Activated CD8-positive, alpha-beta memory T cell treated with anti-CD3 and anti-CD28 coated beads, Interleukin-2, amount 50 U/mL, for 48 hours (primary cell): Measurements from ENCODE around the gene ZNF473.

Experiments
- DNase-seq: peaks from one replicate; pipeline ENCODE4 v3.0.0-alpha.2; 2020

ZNF473 gene

GRCh38 chr19:50003810-50004419 lies 21.9 kb upstream of the ZNF473 start:
- DNase-seq = no peak

- DNase-seq = no peak
Observed at GRCh38 chr19:50005428-50005827, 20.4 kb upstream of the ZNF473 start.

DNA sequence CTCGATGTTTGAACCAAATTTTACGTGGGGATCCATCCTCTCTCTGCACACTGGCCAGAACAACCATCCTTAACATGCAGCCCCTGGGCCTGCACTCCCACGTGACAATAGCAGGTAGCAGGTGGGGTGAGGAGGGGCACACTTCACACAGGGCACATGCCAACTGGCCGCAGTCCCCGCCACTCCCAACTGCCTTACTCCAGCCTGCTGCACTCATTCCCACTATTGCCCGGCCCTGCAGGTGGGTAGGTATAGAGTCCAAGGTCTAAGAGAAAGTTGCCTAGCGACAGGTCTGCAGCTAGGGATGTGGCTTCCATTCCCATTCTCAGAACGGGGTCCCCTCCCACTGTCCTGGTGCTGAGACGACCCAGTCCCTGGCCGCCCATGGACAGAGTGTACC lies 18.6 kb upstream of the ZNF473 start:
- no peak for DNase-seq

DNA sequence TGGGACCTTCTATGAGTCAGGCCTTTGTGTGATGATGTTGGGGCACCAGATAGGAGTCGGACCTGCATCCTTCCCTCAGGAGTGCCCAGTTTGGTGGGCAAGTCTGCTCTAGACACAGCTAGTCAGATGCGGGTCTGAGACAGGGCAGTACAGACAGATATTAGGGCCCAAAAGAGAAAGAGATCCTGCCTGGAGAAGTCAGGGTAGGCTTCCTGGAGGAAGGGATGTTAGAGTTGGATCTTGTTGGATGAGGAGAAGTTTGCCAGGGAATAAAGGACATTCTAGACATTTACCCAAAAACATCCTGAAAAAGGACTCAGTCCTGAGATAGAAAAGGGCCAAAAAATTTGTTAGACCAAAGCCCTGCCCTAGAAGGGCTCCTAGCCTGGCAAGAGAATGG lies 17.9 kb upstream of the ZNF473 start:
- DNase-seq = no peak

- DNase-seq = no peak
Observed at GRCh38 chr19:50008532-50008931, 17.3 kb upstream of the ZNF473 start.

GRCh38 chr19:50016225-50016807 lies 9.5 kb upstream of the ZNF473 start:
- no peak for DNase-seq

DNA sequence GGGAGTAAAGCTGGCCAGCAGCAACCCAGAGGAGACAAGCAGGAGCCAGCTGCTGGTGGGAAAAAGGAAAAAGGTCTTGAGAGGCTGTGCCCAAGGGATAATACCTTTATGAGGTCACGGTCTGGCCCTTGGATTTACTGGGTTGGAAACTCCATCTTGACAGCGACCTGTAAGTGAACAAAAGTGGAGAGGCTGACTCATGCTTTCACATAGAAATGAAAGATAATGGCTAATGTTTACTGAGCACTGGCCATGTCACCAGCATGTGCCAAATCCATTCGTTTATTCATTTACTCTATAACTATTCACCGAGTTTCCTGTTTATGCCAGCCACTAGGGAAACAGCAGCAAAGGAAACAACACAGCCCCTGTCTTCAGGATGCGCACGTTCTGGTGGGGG lies 5.3 kb upstream of the ZNF473 start:
- DNase-seq = no peak

- DNase-seq = no peak
Observed at GRCh38 chr19:50022823-50023222, 3.0 kb upstream of the ZNF473 start.

- no peak for DNase-seq
Observed at GRCh38 chr19:50024719-50025021, 1.1 kb upstream of the ZNF473 start.

GRCh38 chr19:50025022-50025793 lies 597 bp upstream of the ZNF473 start, which contains the start of gene VRK3:
TSS of gene VRK3 (minus strand) at chr19:50025372. CDS start at chr19:50016162, 9,210 bp downstream.
- DNase-seq = peak; percentile 98

DNA sequence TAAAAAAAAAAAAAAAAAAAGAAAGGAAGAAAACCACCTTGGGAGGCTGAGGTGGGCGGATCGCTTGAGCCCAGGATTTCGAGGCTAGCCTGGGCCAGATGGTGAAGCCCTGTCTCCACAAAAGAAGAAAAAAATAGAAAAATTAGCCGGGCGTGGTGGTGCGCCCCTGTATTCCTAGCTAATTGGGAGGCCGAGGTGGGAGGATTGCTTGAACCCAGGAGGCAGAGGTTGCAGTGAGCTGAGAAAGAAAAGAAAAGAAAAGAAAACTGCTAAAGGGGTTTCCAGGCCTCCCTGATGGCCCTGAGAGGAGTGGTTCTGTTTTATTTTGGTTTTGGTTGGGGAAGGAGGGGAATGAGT lies 723 bp downstream of the ZNF473 start:
- no peak for DNase-seq

GRCh38 chr19:50030225-50030624 lies 4.4 kb downstream of the ZNF473 start:
- no peak for DNase-seq

- no peak for DNase-seq
Observed at GRCh38 chr19:50030937-50031336, 5.1 kb downstream of the ZNF473 start.

DNA sequence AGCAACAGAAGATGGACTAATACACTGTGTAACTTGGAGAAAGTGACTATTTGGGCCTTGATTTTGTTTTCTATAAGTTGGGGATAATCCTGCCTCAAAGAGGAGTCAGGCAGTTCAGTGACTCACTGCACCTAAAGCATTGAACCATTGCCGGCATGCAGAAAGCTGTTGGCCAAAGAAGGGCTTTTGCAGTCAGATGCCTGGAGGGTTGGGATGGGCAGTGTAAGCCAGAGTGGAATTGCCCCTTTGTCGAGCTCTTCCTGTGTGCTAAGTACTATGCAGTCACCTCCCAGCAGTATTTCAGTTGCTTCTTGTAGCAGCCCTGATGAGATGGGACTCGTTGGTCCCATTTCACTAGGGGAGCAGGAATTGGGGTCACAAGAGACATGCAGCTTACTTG lies 11.1 kb downstream of the ZNF473 start:
- DNase-seq = no peak

GRCh38 chr19:50039968-50040367 lies 14.2 kb downstream of the ZNF473 start:
- no peak for DNase-seq

DNA sequence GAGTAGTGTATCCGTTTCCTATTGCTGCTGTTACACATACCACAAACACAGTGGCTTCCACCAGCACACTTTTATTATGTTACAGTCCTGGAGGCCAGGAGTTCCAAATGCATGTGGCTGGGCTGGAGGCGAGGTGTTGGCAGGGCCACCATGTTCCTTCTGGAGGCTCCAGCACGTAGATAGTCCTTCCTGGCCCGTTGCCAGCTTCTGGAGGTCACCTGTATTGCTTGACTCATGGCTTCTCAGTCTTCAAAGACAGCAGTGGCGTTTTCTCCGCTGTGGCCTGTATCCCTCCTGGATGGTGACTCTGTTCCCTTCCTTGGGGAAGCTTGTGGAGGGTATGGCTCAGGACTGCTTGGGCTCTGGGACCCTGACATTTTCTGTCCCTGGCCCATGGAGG lies 15.2 kb downstream of the ZNF473 start:
- DNase-seq = no peak

- no peak for DNase-seq
Observed at GRCh38 chr19:50042363-50043024, 16.7 kb downstream of the ZNF473 start.

- no peak for DNase-seq
Observed at GRCh38 chr19:50043967-50044366, 18.2 kb downstream of the ZNF473 start.

DNA sequence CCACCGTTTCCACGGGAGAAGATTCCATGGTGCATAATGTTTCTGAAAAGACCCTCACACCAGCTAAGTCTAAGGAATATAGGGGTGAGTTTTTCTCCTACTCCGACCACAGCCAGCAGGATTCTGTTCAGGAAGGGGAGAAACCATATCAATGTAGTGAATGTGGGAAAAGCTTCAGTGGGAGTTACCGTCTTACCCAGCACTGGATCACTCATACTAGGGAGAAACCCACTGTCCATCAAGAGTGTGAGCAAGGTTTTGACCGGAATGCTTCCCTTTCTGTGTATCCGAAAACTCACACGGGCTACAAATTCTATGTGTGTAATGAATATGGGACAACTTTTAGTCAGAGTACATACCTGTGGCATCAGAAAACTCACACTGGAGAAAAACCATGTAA lies 19.1 kb downstream of the ZNF473 start:
- no peak for DNase-seq

GRCh38 chr19:50046649-50047503 lies 21.1 kb downstream of the ZNF473 start:
- DNase-seq = peak; percentile 80

- no peak for DNase-seq
Observed at GRCh38 chr19:50047671-50048070, 21.9 kb downstream of the ZNF473 start.

- DNase-seq = peak; percentile 82
Observed at GRCh38 chr19:50050406-50051227, 24.8 kb downstream of the ZNF473 start.
